AG04450 (cell line): ENCODE data around the gene GARIN6. TPM values are rescaled to one million over a fixed set of nuclear protein-coding genes. Genes with fewer than 3 reads are reported as not detected.
"Not testable (repeated sequence)": the region's sequence is repeated elsewhere in the genome, so short reads cannot be mapped to it uniquely, and the experiment has no call there.

Experiments
- CTCF ChIA-PET: fragments of 300-600, 350-600 bp; formaldehyde crosslinking; extraction: SDS; loops from one replicate; lab custom pipeline; 2022; ENCODE audit warnings: antibody characterized with exemption, inconsistent platforms; lab: Charles Lee
- POLR2A ChIA-PET: fragments of 350-600 bp; formaldehyde crosslinking; extraction: SDS; loops from one replicate; lab custom pipeline; 2021; ENCODE audit warnings: antibody characterized with exemption, inconsistent platforms; lab: Yijun Ruan, JAX
- DNase-seq: peaks from one replicate; pipeline ENCODE4 v3.0.0-alpha.2; 2011; ENCODE audit warnings: low read depth, low spot score
- H3K27ac ChIP-seq: one replicate; pipeline ENCODE4 v1.5.1; 2012; ENCODE audit warnings: low read depth, low read length, control low read depth
- H3K27me3 ChIP-seq: one replicate; pipeline ENCODE4 v1.6.0; 2012; ENCODE audit warnings: low read length; ENCODE audit not compliant: control insufficient read depth, insufficient read depth
- H3K4me3 ChIP-seq: 2 replicates; pipeline ENCODE4 v1.5.1; 2011; ENCODE audit warnings: mild to moderate bottlenecking, low read depth, low read length, control low read depth
- H3K9me3 ChIP-seq: 2 replicates; pipeline ENCODE4 v1.5.1; 2012; ENCODE audit warnings: low read length; ENCODE audit not compliant: control insufficient read depth, insufficient read depth
- polyA plus RNA-seq: library from polyadenylated mRNA; depleted of rRNA; stranded (reverse); fragments of >200 nt; gene quantifications from 2 replicates; pipeline ENCODE4 v1.2.3, GENCODE V29; 2011
- TF ChIP-seq, protein P1 (sequence below): IDR thresholded peaks from 2 replicates; pipeline ENCODE4 v1.5.1; 2011; ENCODE audit warnings: low read depth, low read length, control low read depth, inconsistent platforms

GARIN6 gene
- polyA plus RNA-seq, 1 experiment: not detected

DNA sequence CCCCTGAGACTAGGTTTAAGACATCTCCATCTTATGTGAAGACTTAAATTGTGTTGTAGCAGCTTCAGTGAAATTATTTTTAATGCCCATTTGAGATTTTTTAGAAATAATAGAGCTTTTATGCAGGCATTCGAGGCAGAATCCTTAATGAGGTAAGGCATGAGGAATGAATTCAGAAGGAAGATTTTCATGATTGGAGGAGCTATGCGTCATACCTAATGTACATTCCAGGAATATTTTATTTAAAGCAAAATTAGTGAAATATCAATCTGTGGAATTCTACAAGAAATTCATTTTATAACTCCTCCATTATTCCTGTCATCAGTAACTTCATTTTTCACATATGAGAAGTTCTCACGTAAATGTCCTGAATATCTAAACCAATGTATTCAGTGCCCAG, 36.0 kb upstream of the GARIN6 start:
- POLR2A ChIA-PET: no interaction called here
- no peak overlapping the region for H3K4me3 ChIP-seq
- TF ChIP-seq, protein P1, sequence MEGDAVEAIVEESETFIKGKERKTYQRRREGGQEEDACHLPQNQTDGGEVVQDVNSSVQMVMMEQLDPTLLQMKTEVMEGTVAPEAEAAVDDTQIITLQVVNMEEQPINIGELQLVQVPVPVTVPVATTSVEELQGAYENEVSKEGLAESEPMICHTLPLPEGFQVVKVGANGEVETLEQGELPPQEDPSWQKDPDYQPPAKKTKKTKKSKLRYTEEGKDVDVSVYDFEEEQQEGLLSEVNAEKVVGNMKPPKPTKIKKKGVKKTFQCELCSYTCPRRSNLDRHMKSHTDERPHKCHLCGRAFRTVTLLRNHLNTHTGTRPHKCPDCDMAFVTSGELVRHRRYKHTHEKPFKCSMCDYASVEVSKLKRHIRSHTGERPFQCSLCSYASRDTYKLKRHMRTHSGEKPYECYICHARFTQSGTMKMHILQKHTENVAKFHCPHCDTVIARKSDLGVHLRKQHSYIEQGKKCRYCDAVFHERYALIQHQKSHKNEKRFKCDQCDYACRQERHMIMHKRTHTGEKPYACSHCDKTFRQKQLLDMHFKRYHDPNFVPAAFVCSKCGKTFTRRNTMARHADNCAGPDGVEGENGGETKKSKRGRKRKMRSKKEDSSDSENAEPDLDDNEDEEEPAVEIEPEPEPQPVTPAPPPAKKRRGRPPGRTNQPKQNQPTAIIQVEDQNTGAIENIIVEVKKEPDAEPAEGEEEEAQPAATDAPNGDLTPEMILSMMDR: no peak
- no peaks in the 10 kb centered on the region for H3K9me3 ChIP-seq
- no peaks in the 10 kb centered on the region for H3K27me3 ChIP-seq
- no peak for DNase-seq
- no peak overlapping the region for H3K27ac ChIP-seq
- CTCF ChIA-PET: no interaction called here

DNA sequence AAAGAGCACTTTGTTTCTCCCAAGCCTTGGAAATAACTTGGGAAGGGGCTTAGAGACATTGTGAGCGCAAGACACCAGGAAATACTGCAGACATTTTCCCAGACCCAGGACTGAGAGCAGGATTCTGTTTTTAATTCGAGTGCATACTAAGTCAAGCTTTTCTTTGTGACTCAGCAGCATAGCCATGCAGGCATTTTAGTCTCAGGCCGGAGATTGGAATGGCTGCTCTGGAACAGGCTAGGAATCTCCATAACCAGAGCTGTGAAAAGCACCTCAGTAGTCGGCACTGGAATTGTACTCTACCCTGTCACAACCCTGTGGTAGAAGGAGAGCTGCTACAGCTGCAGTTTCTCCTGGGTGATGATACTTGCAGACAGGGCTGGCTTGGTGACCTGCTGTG, 28.9 kb upstream of the GARIN6 start:
- TF ChIP-seq, protein P1: no peak
- no peak for DNase-seq
- no peak overlapping the region for H3K4me3 ChIP-seq
- H3K27me3 ChIP-seq: no peaks in the 10 kb centered on the region
- no peaks in the 10 kb centered on the region for H3K9me3 ChIP-seq
- ChIA-PET CTCF (interaction anchor here (2.2 to 3.9 kb wide), 2 partner anchors 576 kb away, joined by 7 to 25 read pairs; no protein-coding TSS in a partner anchor), POLR2A (no interaction called here)
- H3K27ac ChIP-seq: no peak overlapping the region

DNA sequence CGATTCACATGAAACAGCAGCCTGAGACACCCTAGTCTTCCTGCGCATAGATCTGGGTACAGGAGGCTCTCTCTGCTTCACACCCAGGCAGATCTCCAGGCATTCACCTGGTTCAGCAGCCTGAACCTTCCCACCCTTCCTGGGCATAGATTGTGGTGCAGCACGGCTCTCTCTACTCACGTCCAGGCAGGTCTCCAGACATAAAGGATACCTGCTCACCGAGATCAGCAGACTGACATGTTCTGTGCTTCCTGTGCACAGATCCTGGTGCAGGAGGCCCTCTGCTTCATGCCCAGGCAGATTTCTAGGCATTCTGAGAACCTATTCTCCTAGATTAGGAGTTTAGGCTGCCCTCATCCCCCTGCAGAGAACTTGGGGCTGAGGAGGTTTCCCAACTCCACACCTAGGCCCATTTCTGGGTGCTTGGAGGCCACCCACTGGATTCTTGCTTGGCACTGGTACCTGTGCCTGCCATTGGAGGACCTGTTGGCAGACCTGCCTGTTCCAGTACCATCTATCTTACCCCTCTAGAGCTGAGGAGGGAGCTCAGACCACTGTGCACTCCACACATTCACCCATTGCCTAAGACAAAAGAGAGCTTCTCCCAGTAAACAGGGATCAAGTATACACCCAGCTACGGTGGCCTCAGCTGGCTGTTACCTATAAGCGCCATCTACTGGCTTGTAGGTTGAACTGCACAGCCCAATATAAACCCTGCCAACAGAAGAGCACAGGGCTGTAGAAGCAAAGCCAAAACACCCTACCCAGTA, 28.0 kb upstream of the GARIN6 start:
- POLR2A ChIA-PET: no interaction called here
- peak; percentile 6 for DNase-seq
- no peak overlapping the region for H3K4me3 ChIP-seq
- no peaks in the 10 kb centered on the region for H3K27me3 ChIP-seq
- TF ChIP-seq, protein P1: peak; percentile 72
- CTCF ChIA-PET: interaction anchor here (1.2 to 3.9 kb wide), 6 partner anchors 18 to 577 kb away, joined by 3 to 25 read pairs (median 6); no protein-coding TSS in a partner anchor
- no peaks in the 10 kb centered on the region for H3K9me3 ChIP-seq
- no peak overlapping the region for H3K27ac ChIP-seq

DNA sequence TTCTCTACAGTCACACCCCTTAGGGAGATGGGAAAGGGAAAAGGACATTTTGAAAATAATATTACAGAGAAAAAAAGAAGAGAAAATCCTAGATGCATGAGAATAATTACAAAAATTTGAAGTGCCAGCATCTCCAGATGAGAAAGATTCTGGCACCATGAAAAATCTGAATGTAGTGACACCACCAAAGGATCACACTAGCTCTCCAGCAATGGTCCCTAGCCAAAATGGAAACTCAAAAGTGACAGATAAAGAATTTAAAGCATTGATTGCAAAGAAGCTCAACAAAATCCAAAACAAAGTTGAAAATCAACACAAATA, 27.4 kb upstream of the GARIN6 start:
- no peak overlapping the region for H3K27ac ChIP-seq
- ChIA-PET POLR2A (no interaction called here), CTCF (interaction anchor here (1.2 to 3.9 kb wide), 6 partner anchors 17 to 577 kb away, joined by 3 to 25 read pairs (median 6); no protein-coding TSS in a partner anchor)

DNA sequence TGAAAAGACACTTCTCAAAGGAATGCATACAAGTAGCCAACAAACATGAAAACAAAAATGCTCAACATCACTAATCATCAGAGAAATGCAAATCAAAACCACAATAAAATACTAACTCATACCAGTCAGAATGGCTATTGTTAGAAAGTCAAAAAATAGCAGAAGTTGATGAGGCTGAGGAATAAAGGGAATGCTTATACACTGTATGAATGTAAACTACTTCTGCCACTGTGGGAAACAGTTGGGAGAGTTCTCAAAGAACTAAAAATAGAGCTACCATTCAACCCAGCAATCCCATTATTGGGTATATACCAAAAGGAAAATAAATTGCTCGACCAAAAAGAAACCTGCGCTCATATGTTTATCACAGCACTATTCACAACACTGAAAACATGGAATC, 23.0 kb upstream of the GARIN6 start:
- not testable (repeated sequence) for DNase-seq, H3K27me3 ChIP-seq

More for the DNA sequence above, 27.4 kb upstream of the GARIN6 start:
- DNase-seq: no peak
- Histone ChIP-seq H3K27me3 (no peaks in the 10 kb centered on the region), H3K9me3 (no peaks in the 10 kb centered on the region), H3K4me3 (no peak overlapping the region)
- TF ChIP-seq, protein P1: no peak

More for the DNA sequence above, 23.0 kb upstream of the GARIN6 start:
- H3K9me3 ChIP-seq, CTCF ChIA-PET, H3K4me3 ChIP-seq, H3K27ac ChIP-seq, POLR2A ChIA-PET: not testable (repeated sequence)
